ENCODE measurements around the gene ADCK2. TPM values are rescaled to one million over a fixed set of nuclear protein-coding genes. Genes with fewer than 3 reads are reported as not detected.
"Not testable (repeated sequence)": the region's sequence is repeated elsewhere in the genome, so short reads cannot be mapped to it uniquely, and the experiment has no call there.

Gene ADCK2
- 10 to 100 TPM; 17.6 to 34.1 (median 21.6) TPM for total RNA-seq

GRCh38 chr7:140672382-140673062 is at the start of gene ADCK2:
Gene ADCK2 (plus strand): TSS chr7:140672945. CDS start chr7:140673331, 386 bp downstream.
- Histone ChIP-seq H3K27me3 (no peaks in the 10 kb centered on the region), H3K9me3 (no peaks in the 10 kb centered on the region), H3K36me3 (peaks cover 0 to 20% (median 0%) of the 10 kb centered on the region in 3 donors), H3K27ac (peak within 1 kb of the TSS; percentile 84 to 96 (median 90)), H3K4me1 (peaks cover 18 to 41% (median 26%) of the 10 kb centered on the region in 3 donors), H3K4me3 (peak within 1 kb of the TSS; percentile 63 to 95 (median 88))
- intact Hi-C loops (cut with DNase I) = no loop called here
- TF ChIP-seq CTCF (IDR thresholded peaks at IDR 0.05) (no peak), POLR2A (IDR thresholded peaks at IDR 0.05) (peak in 1 of 4 donors; percentile 49)
- DNase-seq = no peak
- 0 to 2% methylated on average over 7 to 11 of the region's 41 CpGs for WGBS, 2 donors

- 80 to 85% methylated on average over 5 of the region's 6 CpGs for WGBS, 2 donors
- Histone ChIP-seq H3K27ac (peak overlapping the region in 3 of 4 donors; percentile 32 to 55 (median 45)), H3K9me3 (no peaks in the 10 kb centered on the region), H3K4me3 (no peak overlapping the region), H3K4me1 (peaks cover 0 to 48% (median 24%) of the 10 kb centered on the region in 3 donors), H3K36me3 (no peaks in the 10 kb centered on the region), H3K27me3 (no peaks in the 10 kb centered on the region)
- TF ChIP-seq POLR2A (IDR thresholded peaks at IDR 0.05) (no peak), CTCF (IDR thresholded peaks at IDR 0.05) (no peak)
- intact Hi-C loops (cut with DNase I) = no loop called here
- no peak for DNase-seq
Observed at GRCh38 chr7:140623980-140624379, 48.8 kb upstream of the ADCK2 start.

GRCh38 chr7:140624392-140625191 is 48.2 kb upstream of the ADCK2 start:
- intact Hi-C loops (cut with DNase I) = no loop called here
- TF ChIP-seq POLR2A (IDR thresholded peaks at IDR 0.05) (no peak), CTCF (IDR thresholded peaks at IDR 0.05) (no peak)
- peak overlapping the region in 3 of 4 donors; percentile 32 to 69 (median 55) for H3K27ac ChIP-seq
- DNase-seq = no peak
- H3K36me3 ChIP-seq = no peaks in the 10 kb centered on the region
- no peaks in the 10 kb centered on the region for H3K27me3 ChIP-seq
- peaks cover 0 to 48% (median 24%) of the 10 kb centered on the region in 3 donors for H3K4me1 ChIP-seq
- WGBS, 2 donors = 72 to 76% methylated on average over 8 to 11 of the region's 11 CpGs
- no peaks in the 10 kb centered on the region for H3K9me3 ChIP-seq
- H3K4me3 ChIP-seq = no peak overlapping the region

GRCh38 chr7:140625192-140625558 is 47.6 kb upstream of the ADCK2 start:
- DNase-seq; H3K27me3 ChIP-seq; H3K36me3 ChIP-seq; intact Hi-C loops (cut with DNase I); H3K9me3 ChIP-seq; H3K4me3 ChIP-seq: not testable (repeated sequence)
- H3K4me1 ChIP-seq = peaks cover 0 to 48% (median 24%) of the 10 kb centered on the region in 3 donors
- 70 to 85% methylated on average over 6 to 10 of the region's 10 CpGs for WGBS, 2 donors
- peak overlapping the region in 2 of 4 donors; percentile 10 to 69 for H3K27ac ChIP-seq

GRCh38 chr7:140625908-140626868 is 46.6 kb upstream of the ADCK2 start:
- no peak for DNase-seq
- Histone ChIP-seq H3K9me3 (no peaks in the 10 kb centered on the region), H3K4me3 (no peak overlapping the region), H3K27ac (peak overlapping the region; percentile 37 to 69 (median 53)), H3K4me1 (peaks cover 0 to 54% (median 24%) of the 10 kb centered on the region in 3 donors), H3K36me3 (no peaks in the 10 kb centered on the region), H3K27me3 (no peaks in the 10 kb centered on the region)
- 42 to 55% methylated on average over 16 to 17 of the region's 17 CpGs for WGBS, 2 donors
- intact Hi-C loops (cut with DNase I) = no loop called here
- TF ChIP-seq CTCF (IDR thresholded peaks at IDR 0.05) = no peak
- TF ChIP-seq POLR2A (IDR thresholded peaks at IDR 0.05) = no peak

Measured in esophagus squamous epithelium (tissue), 5 donors.